SK-N-SH (cell line): Measurements from ENCODE around the gene GPR160. TPM values are rescaled to one million over a fixed set of nuclear protein-coding genes. Genes with fewer than 3 reads are reported as not detected.

Experiments used
- CTCF ChIA-PET: fragments of 300-600, 350-600 bp; formaldehyde crosslinking; extraction: SDS; loops from one replicate; lab custom pipeline; 2021; lab: Yijun Ruan, JAX
- POLR2A ChIA-PET: fragments of 350-600 bp; sonication (Branson Sonifier 250); formaldehyde crosslinking; extraction: SDS; loops from one replicate; lab custom pipeline; 2020; ENCODE audit warnings: antibody characterized with exemption, inconsistent platforms; lab: Yijun Ruan, JAX
- DNase-seq: peaks from one replicate; pipeline ENCODE4 v3.0.0; 2012
- H2AFZ ChIP-seq: fragments of 200-600 bp; sonication (generic); 2 replicates; pipeline ENCODE4 v1.8.1; 2016; ENCODE audit warnings: antibody characterized with exemption, mild to moderate bottlenecking, low read depth
- H3F3A ChIP-seq: fragments of 200-600 bp; sonication (generic); replicated peaks from 2 replicates; pipeline ENCODE3; 2016; ENCODE audit warnings: antibody characterized with exemption, mild to moderate bottlenecking; ENCODE audit not compliant: insufficient read depth
- H3K27ac ChIP-seq, 2 experiments: fragments of 200-500 bp in 1 of 2; fragments of 200-600 bp in 1 of 2; sonication (Bioruptor generic) in 1 of 2; sonication (generic), shearing (Covaris generic) in 1 of 2; 2 replicates each; pipeline versions ENCODE4 v1.5.1 to v1.6.1; 2014 to 2016; ENCODE audit warnings: low read depth in 2 of 2, inconsistent platforms in 1 of 2, low read length in 1 of 2, mild to moderate bottlenecking in 1 of 2, mixed read lengths in 1 of 2
- H3K27me3 ChIP-seq: fragments of 200-600 bp; sonication (generic), shearing (Covaris generic); 2 replicates; pipeline ENCODE4 v1.6.1; 2016; ENCODE audit warnings: mixed run types; ENCODE audit not compliant: insufficient read depth
- H3K36me3 ChIP-seq, 2 experiments: fragments of 200-500 bp in 1 of 2; fragments of 200-600 bp in 1 of 2; sonication (Bioruptor generic) in 1 of 2; sonication (generic) in 1 of 2; replicated peaks in 1 of 2; 2 replicates each; pipeline versions ENCODE3 to v1.5.1; 2014 to 2016; ENCODE audit warnings: low read length in 1 of 2, mild to moderate bottlenecking in 1 of 2; ENCODE audit not compliant: insufficient read depth in 2 of 2, control insufficient read depth in 1 of 2
- H3K4me1 ChIP-seq, 2 experiments: fragments of 200-500 bp in 1 of 2; fragments of 200-600 bp in 1 of 2; sonication (Bioruptor generic) in 1 of 2; sonication (generic), shearing (Covaris generic) in 1 of 2; 2 replicates each; pipeline versions ENCODE4 v1.5.1 to v1.6.1; 2014 to 2016; ENCODE audit warnings: low read depth in 1 of 2, low read length in 1 of 2, mixed run types in 1 of 2; ENCODE audit not compliant: insufficient read depth in 2 of 2, control insufficient read depth in 1 of 2
- H3K4me2 ChIP-seq: fragments of 200-600 bp; sonication (generic), shearing (Covaris generic); 2 replicates; pipeline ENCODE4 v1.6.1; 2017; ENCODE audit warnings: mixed run types
- H3K4me3 ChIP-seq, 2 experiments: fragments of 200-500 bp in 1 of 2; fragments of 200-600 bp in 1 of 2; sonication (Bioruptor generic) in 1 of 2; sonication (generic), shearing (Covaris generic) in 1 of 2; 2 replicates each; pipeline versions ENCODE4 v1.5.1 to v1.8.1; 2014 to 2016; ENCODE audit warnings: low read depth in 2 of 2, inconsistent platforms in 1 of 2, low read length in 1 of 2, mild to moderate bottlenecking in 1 of 2, mixed read lengths in 1 of 2, moderate library complexity in 1 of 2
- H3K79me2 ChIP-seq: fragments of 200-600 bp; sonication (generic); 2 replicates; pipeline ENCODE4 v1.8.1; 2017; ENCODE audit warnings: mild to moderate bottlenecking; ENCODE audit not compliant: insufficient read depth
- H3K9ac ChIP-seq: fragments of 200-600 bp; sonication (generic); 2 replicates; pipeline ENCODE4 v1.6.1; 2017; ENCODE audit warnings: mixed run types
- H3K9me2 ChIP-seq: fragments of 200-600 bp; sonication (generic); 2 replicates; pipeline ENCODE4 v1.6.1; 2017; ENCODE audit warnings: mixed run types
- H3K9me3 ChIP-seq: fragments of 200-600 bp; sonication (generic); 2 replicates; pipeline ENCODE4 v1.6.1; 2017; ENCODE audit warnings: mixed run types, mild to moderate bottlenecking, moderate library complexity
- H4K20me1 ChIP-seq: fragments of 200-600 bp; sonication (generic); 2 replicates; pipeline ENCODE4 v1.6.1; 2017; ENCODE audit warnings: mild to moderate bottlenecking, mixed run types; ENCODE audit not compliant: insufficient read depth
- CTCF ChIP-seq: fragments of 200-600 bp; sonication (generic); IDR thresholded peaks from 2 replicates; pipeline ENCODE4 v1.6.1; 2017; ENCODE audit warnings: antibody characterized with exemption, mild to moderate bottlenecking, moderate library complexity
- ELF1 ChIP-seq: IDR thresholded peaks from 2 replicates; pipeline ENCODE4 v1.4.0; 2012
- EZH2phosphoT487 ChIP-seq: fragments of 200-600 bp; sonication (generic); IDR thresholded peaks from 2 replicates; pipeline ENCODE4 v1.6.1; 2017; ENCODE audit warnings: low read depth, mixed run types, mild to moderate bottlenecking, antibody characterized with exemption, moderate library complexity, borderline replicate concordance
- FOSL2 ChIP-seq: IDR thresholded peaks from 2 replicates; pipeline ENCODE4 v1.4.0; 2012; ENCODE audit warnings: low read depth, mild to moderate bottlenecking, moderate library complexity, borderline replicate concordance
- FOXJ3 ChIP-seq: sonication (generic); formaldehyde crosslinking; IDR thresholded peaks from 2 replicates; pipeline ENCODE4 v1.5.1; 2020; ENCODE audit warnings: mild to moderate bottlenecking, missing genetic modification reagents
- GABPA ChIP-seq: IDR thresholded peaks from 2 replicates; pipeline ENCODE4 v1.4.0; 2012; ENCODE audit warnings: low read depth, mild to moderate bottlenecking
- MEF2A ChIP-seq: IDR thresholded peaks from 2 replicates; pipeline ENCODE4 v1.4.0; 2012; ENCODE audit warnings: low read depth, borderline replicate concordance
- NRF1 ChIP-seq: IDR thresholded peaks from 2 replicates; pipeline ENCODE4 v1.6.1; 2012; ENCODE audit warnings: low read depth, mild to moderate bottlenecking, low read length
- PBX3 ChIP-seq: IDR thresholded peaks from 2 replicates; pipeline ENCODE4; 2012
- POLR2AphosphoS5 ChIP-seq: IDR thresholded peaks from 2 replicates; pipeline ENCODE4 v1.6.1; 2012; ENCODE audit warnings: low read depth, low read length
- RAD21 ChIP-seq: IDR thresholded peaks from 2 replicates; pipeline ENCODE4 v1.6.1; 2012; ENCODE audit warnings: mild to moderate bottlenecking, low read length
- RCOR1 ChIP-seq: fragments of 150-350 bp; IDR thresholded peaks from 2 replicates; pipeline ENCODE4 v1.6.1; 2017; ENCODE audit warnings: antibody characterized with exemption, low read length
- REST ChIP-seq: IDR thresholded peaks from 2 replicates; pipeline ENCODE4 v1.6.1; 2012; ENCODE audit warnings: mild to moderate bottlenecking, low read depth, low read length, moderate library complexity
- RFX5 ChIP-seq: IDR thresholded peaks from 2 replicates; pipeline ENCODE4 v1.6.1; 2012; ENCODE audit warnings: mild to moderate bottlenecking, improper control_type of control experiment, low read length
- SMC3 ChIP-seq: IDR thresholded peaks from 2 replicates; pipeline ENCODE4 v1.6.1; 2012; ENCODE audit warnings: low read depth, low read length, improper control_type of control experiment
- TCF12 ChIP-seq: IDR thresholded peaks from 2 replicates; pipeline ENCODE4 v1.4.0; 2012
- WGBS: methylation state at CpG from one replicate; pipeline ENCODE4 v1.1.6; 2017; ENCODE audit warnings: low lambda C conversion rate; 5-methylcytosine and 5-hydroxymethylcytosine counted together
- polyA plus RNA-seq, 3 experiments: library from polyadenylated mRNA; depleted of rRNA; stranded (reverse); fragments of >200 nt; gene quantifications; 2 replicates each; pipeline ENCODE4 v1.2.3, GENCODE V29; 2012

Gene GPR160
- 0.31 and 0.41 TPM in 2 replicates for polyA plus RNA-seq (2012; rRNA removed)
- polyA plus RNA-seq (2012; cell fraction: cytosol; rRNA removed): 0.73 and 0.84 TPM in 2 replicates
- polyA plus RNA-seq (2012; cell fraction: nucleus; rRNA removed): 0.12 and 0.17 TPM in 2 replicates

GRCh38 chr3:170037463-170038433 lies at the start of gene GPR160:
GPR160 (plus strand) TSS chr3:170037995; CDS start chr3:170083973, 45,978 bp downstream.
- Histone ChIP-seq H3K27ac (no peak within 1 kb of the TSS), H3K9ac (no peak within 1 kb of the TSS), H3K4me1 (peaks cover 0 to 5% of the 10 kb centered on the region in 2 experiments; a peak in 1 of 4 replicates), H3K9me2 (no peaks in the 10 kb centered on the region), H3K9me3 (no peaks in the 10 kb centered on the region), H3K4me2 (peak within 1 kb of the TSS; percentile 84), H3K4me3 (peak within 1 kb of the TSS; percentile 58 to 62), H2AFZ (peak within 1 kb of the TSS; percentile 56), H3F3A (peaks cover 13% of the 10 kb centered on the region), H3K36me3 (no peaks in the 10 kb centered on the region), H4K20me1 (no peaks in the 10 kb centered on the region), H3K27me3 (peaks cover 24% of the 10 kb centered on the region), H3K79me2 (no peaks in the 10 kb centered on the region)
- ChIA-PET POLR2A (no interaction called here), CTCF (interaction anchor here (0.6 to 1.7 kb wide), 10 partner anchors 12 to 774 kb away, joined by 3 to 10 read pairs (median 4); no protein-coding TSS in a partner anchor)
- DNase-seq: peak; percentile 85
- TF ChIP-seq CTCF (peak; percentile 70), EZH2phosphoT487 (no peak), RAD21 (peak; percentile 63), FOSL2 (no peak), SMC3 (peak; percentile 43)
- 9% methylated on average over 13 of the region's 78 CpGs for WGBS

- CTCF ChIA-PET: no interaction called here
- POLR2A ChIA-PET: interaction anchor here (0.6 kb wide), 1 partner anchor 734 kb away, joined by 4 read pairs; no protein-coding TSS in a partner anchor
Measured at GRCh38 chr3:169990431-169990830, 47.4 kb upstream of the GPR160 start.

More at GRCh38 chr3:169990431-169990830, 47.4 kb upstream of the GPR160 start:
- TF ChIP-seq EZH2phosphoT487 (no peak), PBX3 (no peak), TCF12 (no peak), GABPA (no peak), RCOR1 (no peak), RFX5 (no peak), POLR2AphosphoS5 (no peak), FOXJ3 (CRISPR knock-in tag) (no peak), CTCF (no peak), REST (no peak), NRF1 (no peak), MEF2A (no peak), ELF1 (no peak)
- TF ChIP-seq, all 33 proteins: peak for 0
- H3K36me3 ChIP-seq: peaks cover 79 to 83% of the 10 kb centered on the region in 2 experiments
- 96% methylated on average over 4 of the region's 4 CpGs for WGBS
- H2AFZ ChIP-seq: no peak overlapping the region
- DNase-seq: no peak
- no peaks in the 10 kb centered on the region for H3K4me1 ChIP-seq
- H3K9ac ChIP-seq: no peak overlapping the region
- no peaks in the 10 kb centered on the region for H3K27me3 ChIP-seq
- H4K20me1 ChIP-seq: no peaks in the 10 kb centered on the region
- no peaks in the 10 kb centered on the region for H3K9me2 ChIP-seq
- H3F3A ChIP-seq: peaks cover 8% of the 10 kb centered on the region
- no peak overlapping the region for H3K4me3 ChIP-seq
- no peaks in the 10 kb centered on the region for H3K9me3 ChIP-seq
- no peaks in the 10 kb centered on the region for H3K79me2 ChIP-seq
- no peak overlapping the region for H3K4me2 ChIP-seq
- H3K27ac ChIP-seq: no peak overlapping the region
